Chondrocyte (in vitro differentiated cells): ENCODE data around the gene SPATA20. TPM values are rescaled to one million over a fixed set of nuclear protein-coding genes. Genes with fewer than 3 reads are reported as not detected.

Source experiments
- DNase-seq: peaks from one replicate; pipeline ENCODE4 v3.0.0; 2021; ENCODE audit warnings: mixed read lengths, low spot score
- H3K27ac Mint-ChIP-seq: one replicate; pipeline ENCODE4 v1.8.0; 2021; ENCODE audit warnings: mild to moderate bottlenecking, moderate library complexity, mixed read lengths; ENCODE audit not compliant: unreplicated experiment
- H3K27me3 Mint-ChIP-seq: 2 replicates; pipeline ENCODE4 v1.8.0; 2021; ENCODE audit warnings: low read depth, mixed read lengths
- H3K36me3 Mint-ChIP-seq: 2 replicates; pipeline ENCODE4 v1.8.0; 2021; ENCODE audit warnings: low read depth, mixed read lengths
- H3K4me1 Mint-ChIP-seq: 2 replicates; pipeline ENCODE4 v1.8.0; 2021; ENCODE audit warnings: low read depth, mild to moderate bottlenecking, mixed read lengths
- H3K4me3 Mint-ChIP-seq: one replicate; pipeline ENCODE4 v1.8.0; 2021; ENCODE audit warnings: mild to moderate bottlenecking, moderate library complexity, mixed read lengths; ENCODE audit not compliant: unreplicated experiment
- H3K9me3 Mint-ChIP-seq: 2 replicates; pipeline ENCODE4 v1.8.0; 2021; ENCODE audit warnings: low read depth, mixed read lengths
- total RNA-seq: library from RNA; stranded (reverse); gene quantifications from 3 replicates; pipeline ENCODE4 v1.2.1, GENCODE V29; 2021
- TF ChIP-seq, protein P1 (sequence below): fragments of 200-600 bp; sonication (generic); IDR thresholded peaks from 2 replicates; pipeline ENCODE4 v1.5.0; 2021; ENCODE audit warnings: antibody characterized with exemption, mild to moderate bottlenecking, moderate library complexity

The SPATA20 gene
- total RNA-seq, 1 donor from 2014 or later = 51.8 TPM

DNA sequence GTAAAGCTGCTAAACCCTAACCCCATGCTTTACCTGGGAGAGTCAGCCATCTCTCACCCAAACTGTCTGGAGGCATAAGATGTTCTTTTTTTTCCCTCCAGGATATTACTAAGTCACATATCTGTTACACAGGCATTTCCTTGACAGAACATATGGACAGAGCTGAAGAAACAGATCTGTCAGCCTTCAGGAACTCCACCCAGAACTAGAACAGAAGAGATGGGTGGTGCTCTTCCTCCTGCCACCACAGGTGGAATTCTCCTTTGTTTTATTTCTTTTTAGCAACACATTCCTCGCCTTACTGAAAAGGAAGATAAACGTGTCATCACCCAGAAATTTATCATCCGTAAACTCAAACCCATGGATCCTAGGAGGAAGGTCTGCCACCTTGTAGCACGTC is 30.0 kb upstream of the SPATA20 start:
- H3K36me3 Mint-ChIP-seq = no peaks in the 10 kb centered on the region

DNA sequence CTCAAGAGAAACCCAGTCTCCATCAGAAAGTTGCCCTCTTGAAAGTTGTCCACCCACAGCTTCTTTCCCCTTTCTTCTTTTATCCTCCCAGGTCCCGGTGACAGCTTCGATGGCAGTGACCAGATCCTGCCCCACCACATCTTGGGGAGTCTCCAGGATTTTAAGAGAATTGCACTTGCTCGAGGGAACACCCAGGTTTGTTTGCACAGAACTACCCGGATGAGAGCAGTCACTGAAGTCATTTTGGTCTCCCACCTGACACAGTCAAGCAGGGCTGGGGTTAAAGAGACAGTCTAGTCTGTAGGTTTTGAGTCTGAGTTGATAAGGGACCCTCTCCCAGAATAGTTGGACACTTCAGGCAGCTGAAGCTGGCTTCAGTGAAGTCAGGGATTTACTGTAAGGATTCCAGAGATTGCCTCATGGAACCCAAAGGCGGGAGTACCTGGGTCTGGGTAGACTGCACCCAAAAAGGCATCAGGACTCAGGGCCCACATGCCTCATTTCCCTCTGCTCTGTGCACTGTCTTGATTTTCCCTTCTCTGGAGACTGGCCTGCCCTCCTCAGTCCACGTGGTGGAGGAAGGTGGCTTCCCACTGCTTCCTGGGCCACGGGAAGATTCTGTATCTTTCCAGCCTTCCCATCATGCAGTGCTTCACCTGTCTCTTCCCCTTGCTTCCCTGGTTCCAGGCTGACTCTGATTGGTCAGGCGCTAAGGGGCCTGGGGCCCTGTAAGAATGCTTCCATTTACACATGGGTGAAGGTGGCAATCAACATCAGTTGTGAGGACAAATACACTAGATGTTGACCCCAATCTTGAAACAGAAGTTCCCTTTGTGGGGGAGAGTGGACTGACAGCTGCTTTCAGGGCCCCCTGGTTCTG is 29.2 kb upstream of the SPATA20 start:
- Mint-ChIP-seq H3K27ac (no peak overlapping the region), H3K4me1 (peaks cover 36% of the 10 kb centered on the region), H3K36me3 (no peaks in the 10 kb centered on the region), H3K27me3 (no peaks in the 10 kb centered on the region), H3K9me3 (no peaks in the 10 kb centered on the region), H3K4me3 (no peak overlapping the region)
- TF ChIP-seq, protein P1, sequence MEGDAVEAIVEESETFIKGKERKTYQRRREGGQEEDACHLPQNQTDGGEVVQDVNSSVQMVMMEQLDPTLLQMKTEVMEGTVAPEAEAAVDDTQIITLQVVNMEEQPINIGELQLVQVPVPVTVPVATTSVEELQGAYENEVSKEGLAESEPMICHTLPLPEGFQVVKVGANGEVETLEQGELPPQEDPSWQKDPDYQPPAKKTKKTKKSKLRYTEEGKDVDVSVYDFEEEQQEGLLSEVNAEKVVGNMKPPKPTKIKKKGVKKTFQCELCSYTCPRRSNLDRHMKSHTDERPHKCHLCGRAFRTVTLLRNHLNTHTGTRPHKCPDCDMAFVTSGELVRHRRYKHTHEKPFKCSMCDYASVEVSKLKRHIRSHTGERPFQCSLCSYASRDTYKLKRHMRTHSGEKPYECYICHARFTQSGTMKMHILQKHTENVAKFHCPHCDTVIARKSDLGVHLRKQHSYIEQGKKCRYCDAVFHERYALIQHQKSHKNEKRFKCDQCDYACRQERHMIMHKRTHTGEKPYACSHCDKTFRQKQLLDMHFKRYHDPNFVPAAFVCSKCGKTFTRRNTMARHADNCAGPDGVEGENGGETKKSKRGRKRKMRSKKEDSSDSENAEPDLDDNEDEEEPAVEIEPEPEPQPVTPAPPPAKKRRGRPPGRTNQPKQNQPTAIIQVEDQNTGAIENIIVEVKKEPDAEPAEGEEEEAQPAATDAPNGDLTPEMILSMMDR = no peak
- DNase-seq = no peak

More for the DNA sequence above, 30.0 kb upstream of the SPATA20 start:
- Mint-ChIP-seq H3K27ac (peak overlapping the region; percentile 3), H3K4me3 (no peak overlapping the region), H3K4me1 (peaks cover 36% of the 10 kb centered on the region), H3K27me3 (no peaks in the 10 kb centered on the region), H3K9me3 (no peaks in the 10 kb centered on the region)
- TF ChIP-seq, protein P1 = no peak
- no peak for DNase-seq

DNA sequence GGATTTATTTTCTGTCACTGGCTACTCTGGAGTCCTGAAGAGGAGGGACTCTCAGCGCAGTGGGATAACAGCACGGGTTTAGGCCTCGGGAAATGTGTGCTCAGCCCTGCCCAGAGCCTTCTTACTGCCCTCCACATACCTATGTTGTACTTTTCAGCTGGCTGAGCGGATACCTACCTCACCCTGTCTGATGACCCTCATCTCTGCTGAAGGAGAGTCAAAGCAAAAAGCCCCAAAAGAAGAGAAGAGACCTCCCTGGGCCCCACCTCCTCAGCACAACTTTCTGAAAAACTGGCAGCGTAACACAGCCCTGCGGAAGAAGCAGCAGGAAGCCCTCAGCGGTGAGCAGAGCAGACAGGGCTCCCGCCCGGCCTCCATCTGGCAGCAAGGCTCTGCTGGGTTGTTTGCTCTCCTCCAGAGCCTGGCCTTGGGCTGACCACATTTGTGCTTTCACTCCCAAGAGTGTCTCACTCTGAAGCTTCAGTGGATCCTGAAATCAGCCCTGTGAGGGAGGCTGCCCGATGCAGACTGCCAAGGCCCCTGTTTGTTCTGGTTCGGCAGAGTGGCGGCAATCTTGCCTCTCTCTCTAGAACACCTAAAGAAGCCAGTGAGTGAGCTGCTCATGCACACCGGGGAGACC is 28.5 kb upstream of the SPATA20 start:
- Mint-ChIP-seq H3K4me1 (peaks cover 36% of the 10 kb centered on the region), H3K27ac (peak overlapping the region; percentile 75), H3K27me3 (no peaks in the 10 kb centered on the region), H3K4me3 (no peak overlapping the region), H3K36me3 (no peaks in the 10 kb centered on the region), H3K9me3 (no peaks in the 10 kb centered on the region)
- DNase-seq = no peak
- TF ChIP-seq, protein P1 = no peak

DNA sequence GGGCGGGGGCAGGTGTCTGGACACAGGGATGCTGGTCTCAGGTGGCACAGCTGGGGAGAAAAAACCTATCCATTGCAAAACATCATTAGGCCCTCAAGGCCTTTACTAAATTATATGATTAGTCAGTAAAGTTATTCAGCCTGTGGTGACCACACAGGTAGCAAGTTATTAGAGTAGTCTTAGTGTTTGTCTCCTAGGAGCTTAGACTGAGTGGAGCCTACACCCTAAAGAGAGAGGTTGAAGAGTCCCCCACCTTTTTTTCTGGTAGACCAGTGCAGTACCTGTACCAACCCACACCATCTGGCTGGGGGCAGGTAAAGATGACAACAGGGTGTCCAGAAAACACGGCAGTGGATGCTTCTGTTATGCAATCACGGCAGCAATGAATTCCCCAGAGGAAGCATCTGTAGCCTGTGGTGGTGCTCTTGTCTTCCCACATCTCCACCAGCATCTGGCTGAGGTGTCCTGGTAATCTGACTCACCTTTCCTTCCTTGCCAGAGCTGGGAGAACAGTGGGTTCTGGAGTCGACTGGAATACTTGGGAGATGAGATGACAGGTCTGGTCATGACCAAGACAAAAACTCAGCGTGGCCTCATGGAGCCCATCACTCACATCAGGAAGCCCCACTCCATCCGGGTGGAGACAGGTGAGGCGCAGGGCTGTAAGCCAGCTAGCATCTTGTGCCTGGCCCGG is 27.7 kb upstream of the SPATA20 start:
- H3K4me3 Mint-ChIP-seq = no peak overlapping the region

More for the DNA sequence above, 27.7 kb upstream of the SPATA20 start:
- Mint-ChIP-seq H3K9me3 (no peaks in the 10 kb centered on the region), H3K4me1 (peaks cover 36% of the 10 kb centered on the region), H3K36me3 (no peaks in the 10 kb centered on the region), H3K27me3 (no peaks in the 10 kb centered on the region), H3K27ac (no peak overlapping the region)
- no peak for DNase-seq
- TF ChIP-seq, protein P1 = no peak
